SK-N-SH (cell line): ENCODE measurements around the gene SH3BGRL3. TPM values are rescaled to one million over a fixed set of nuclear protein-coding genes. Genes with fewer than 3 reads are reported as not detected.

Source experiments
- CTCF ChIA-PET: fragments of 300-600, 350-600 bp; formaldehyde crosslinking; extraction: SDS; loops from one replicate; lab custom pipeline; 2021; lab: Yijun Ruan, JAX
- POLR2A ChIA-PET: fragments of 350-600 bp; sonication (Branson Sonifier 250); formaldehyde crosslinking; extraction: SDS; loops from one replicate; lab custom pipeline; 2020; ENCODE audit warnings: antibody characterized with exemption, inconsistent platforms; lab: Yijun Ruan, JAX
- DNase-seq: peaks from one replicate; pipeline ENCODE4 v3.0.0; 2012
- H2AFZ ChIP-seq: fragments of 200-600 bp; sonication (generic); 2 replicates; pipeline ENCODE4 v1.8.1; 2016; ENCODE audit warnings: antibody characterized with exemption, mild to moderate bottlenecking, low read depth
- H3F3A ChIP-seq: fragments of 200-600 bp; sonication (generic); replicated peaks from 2 replicates; pipeline ENCODE3; 2016; ENCODE audit warnings: antibody characterized with exemption, mild to moderate bottlenecking; ENCODE audit not compliant: insufficient read depth
- H3K27ac ChIP-seq, 2 experiments: fragments of 200-500 bp in 1 of 2; fragments of 200-600 bp in 1 of 2; sonication (Bioruptor generic) in 1 of 2; sonication (generic), shearing (Covaris generic) in 1 of 2; 2 replicates each; pipeline versions ENCODE4 v1.5.1 to v1.6.1; 2014 to 2016; ENCODE audit warnings: low read depth in 2 of 2, inconsistent platforms in 1 of 2, low read length in 1 of 2, mild to moderate bottlenecking in 1 of 2, mixed read lengths in 1 of 2
- H3K27me3 ChIP-seq: fragments of 200-600 bp; sonication (generic), shearing (Covaris generic); 2 replicates; pipeline ENCODE4 v1.6.1; 2016; ENCODE audit warnings: mixed run types; ENCODE audit not compliant: insufficient read depth
- H3K36me3 ChIP-seq, 2 experiments: fragments of 200-500 bp in 1 of 2; fragments of 200-600 bp in 1 of 2; sonication (Bioruptor generic) in 1 of 2; sonication (generic) in 1 of 2; replicated peaks in 1 of 2; 2 replicates each; pipeline versions ENCODE3 to v1.5.1; 2014 to 2016; ENCODE audit warnings: low read length in 1 of 2, mild to moderate bottlenecking in 1 of 2; ENCODE audit not compliant: insufficient read depth in 2 of 2, control insufficient read depth in 1 of 2
- H3K4me1 ChIP-seq, 2 experiments: fragments of 200-500 bp in 1 of 2; fragments of 200-600 bp in 1 of 2; sonication (Bioruptor generic) in 1 of 2; sonication (generic), shearing (Covaris generic) in 1 of 2; 2 replicates each; pipeline versions ENCODE4 v1.5.1 to v1.6.1; 2014 to 2016; ENCODE audit warnings: low read depth in 1 of 2, low read length in 1 of 2, mixed run types in 1 of 2; ENCODE audit not compliant: insufficient read depth in 2 of 2, control insufficient read depth in 1 of 2
- H3K4me2 ChIP-seq: fragments of 200-600 bp; sonication (generic), shearing (Covaris generic); 2 replicates; pipeline ENCODE4 v1.6.1; 2017; ENCODE audit warnings: mixed run types
- H3K4me3 ChIP-seq, 2 experiments: fragments of 200-500 bp in 1 of 2; fragments of 200-600 bp in 1 of 2; sonication (Bioruptor generic) in 1 of 2; sonication (generic), shearing (Covaris generic) in 1 of 2; 2 replicates each; pipeline versions ENCODE4 v1.5.1 to v1.8.1; 2014 to 2016; ENCODE audit warnings: low read depth in 2 of 2, inconsistent platforms in 1 of 2, low read length in 1 of 2, mild to moderate bottlenecking in 1 of 2, mixed read lengths in 1 of 2, moderate library complexity in 1 of 2
- H3K79me2 ChIP-seq: fragments of 200-600 bp; sonication (generic); 2 replicates; pipeline ENCODE4 v1.8.1; 2017; ENCODE audit warnings: mild to moderate bottlenecking; ENCODE audit not compliant: insufficient read depth
- H3K9ac ChIP-seq: fragments of 200-600 bp; sonication (generic); 2 replicates; pipeline ENCODE4 v1.6.1; 2017; ENCODE audit warnings: mixed run types
- H3K9me2 ChIP-seq: fragments of 200-600 bp; sonication (generic); 2 replicates; pipeline ENCODE4 v1.6.1; 2017; ENCODE audit warnings: mixed run types
- H3K9me3 ChIP-seq: fragments of 200-600 bp; sonication (generic); 2 replicates; pipeline ENCODE4 v1.6.1; 2017; ENCODE audit warnings: mixed run types, mild to moderate bottlenecking, moderate library complexity
- H4K20me1 ChIP-seq: fragments of 200-600 bp; sonication (generic); 2 replicates; pipeline ENCODE4 v1.6.1; 2017; ENCODE audit warnings: mild to moderate bottlenecking, mixed run types; ENCODE audit not compliant: insufficient read depth
- CHD2 ChIP-seq: fragments of 150-350 bp; IDR thresholded peaks from 2 replicates; pipeline ENCODE4 v1.6.1; 2018; ENCODE audit warnings: low read length; ENCODE audit not compliant: partially characterized antibody
- ELF1 ChIP-seq: IDR thresholded peaks from 2 replicates; pipeline ENCODE4 v1.4.0; 2012
- EZH2phosphoT487 ChIP-seq: fragments of 200-600 bp; sonication (generic); IDR thresholded peaks from 2 replicates; pipeline ENCODE4 v1.6.1; 2017; ENCODE audit warnings: low read depth, mixed run types, mild to moderate bottlenecking, antibody characterized with exemption, moderate library complexity, borderline replicate concordance
- FOXJ3 ChIP-seq: sonication (generic); formaldehyde crosslinking; IDR thresholded peaks from 2 replicates; pipeline ENCODE4 v1.5.1; 2020; ENCODE audit warnings: mild to moderate bottlenecking, missing genetic modification reagents
- GABPA ChIP-seq: IDR thresholded peaks from 2 replicates; pipeline ENCODE4 v1.4.0; 2012; ENCODE audit warnings: low read depth, mild to moderate bottlenecking
- GATA2 ChIP-seq: sonication (generic); formaldehyde crosslinking; IDR thresholded peaks from 2 replicates; pipeline ENCODE4 v1.5.0; 2020; ENCODE audit warnings: mild to moderate bottlenecking, missing genetic modification reagents
- JUND ChIP-seq: IDR thresholded peaks from 2 replicates; pipeline ENCODE4 v1.4.0; 2012
- MAX ChIP-seq: IDR thresholded peaks from 2 replicates; pipeline ENCODE4 v1.4.0; 2012; ENCODE audit warnings: low read depth
- MEF2A ChIP-seq: IDR thresholded peaks from 2 replicates; pipeline ENCODE4 v1.4.0; 2012; ENCODE audit warnings: low read depth, borderline replicate concordance
- MXI1 ChIP-seq: IDR thresholded peaks from 2 replicates; pipeline ENCODE4 v1.6.1; 2012; ENCODE audit warnings: mild to moderate bottlenecking, low read depth, low read length, improper control_type of control experiment
- POLR2AphosphoS5 ChIP-seq: IDR thresholded peaks from 2 replicates; pipeline ENCODE4 v1.6.1; 2012; ENCODE audit warnings: low read depth, low read length
- RCOR1 ChIP-seq: fragments of 150-350 bp; IDR thresholded peaks from 2 replicates; pipeline ENCODE4 v1.6.1; 2017; ENCODE audit warnings: antibody characterized with exemption, low read length
- REST ChIP-seq: IDR thresholded peaks from 2 replicates; pipeline ENCODE4 v1.6.1; 2012; ENCODE audit warnings: mild to moderate bottlenecking, low read depth, low read length, moderate library complexity
- RFX5 ChIP-seq: IDR thresholded peaks from 2 replicates; pipeline ENCODE4 v1.6.1; 2012; ENCODE audit warnings: mild to moderate bottlenecking, improper control_type of control experiment, low read length
- SIN3A ChIP-seq: IDR thresholded peaks from 2 replicates; pipeline ENCODE4 v1.6.1; 2012; ENCODE audit warnings: low read depth, mild to moderate bottlenecking, low read length, moderate library complexity, borderline replicate concordance
- SMC3 ChIP-seq: IDR thresholded peaks from 2 replicates; pipeline ENCODE4 v1.6.1; 2012; ENCODE audit warnings: low read depth, low read length, improper control_type of control experiment
- TAF1 ChIP-seq: IDR thresholded peaks from 2 replicates; pipeline ENCODE4 v1.6.1; 2012; ENCODE audit warnings: low read depth, mild to moderate bottlenecking, low read length, moderate library complexity, borderline replicate concordance
- TCF12 ChIP-seq: IDR thresholded peaks from 2 replicates; pipeline ENCODE4 v1.4.0; 2012
- USF1 ChIP-seq: IDR thresholded peaks from 2 replicates; pipeline ENCODE4 v1.4.0; 2012; ENCODE audit warnings: low read depth, borderline replicate concordance
- YY1 ChIP-seq: IDR thresholded peaks from 2 replicates; pipeline ENCODE4 v1.4.0; 2012; ENCODE audit warnings: low read depth, mild to moderate bottlenecking
- WGBS: methylation state at CpG from one replicate; pipeline ENCODE4 v1.1.6; 2017; ENCODE audit warnings: low lambda C conversion rate; 5-methylcytosine and 5-hydroxymethylcytosine counted together
- polyA plus RNA-seq, 3 experiments: library from polyadenylated mRNA; depleted of rRNA; stranded (reverse); fragments of >200 nt; gene quantifications; 2 replicates each; pipeline ENCODE4 v1.2.3, GENCODE V29; 2012

The SH3BGRL3 gene
- polyA plus RNA-seq, 1 of the 3 experiments (the other 2 are of a cell fraction): 202 TPM

- Histone ChIP-seq H3K36me3 (no peaks in the 10 kb centered on the region), H3K27ac (no peak overlapping the region; a peak in 1 of 4 replicates), H3K9me2 (no peaks in the 10 kb centered on the region), H2AFZ (no peak overlapping the region), H3K9me3 (no peaks in the 10 kb centered on the region), H3K79me2 (peaks cover 8% of the 10 kb centered on the region; the same call in 1 of the 2 replicates), H3K4me2 (peak overlapping the region; percentile 19; the same call in 1 of the 2 replicates), H3K4me1 (peaks cover 0 to 9% of the 10 kb centered on the region in 2 experiments; a peak in 1 of 4 replicates), H3K27me3 (no peaks in the 10 kb centered on the region), H4K20me1 (no peaks in the 10 kb centered on the region), H3K4me3 (no peak overlapping the region), H3K9ac (no peak overlapping the region), H3F3A (no peaks in the 10 kb centered on the region)
- WGBS: 74% methylated on average over 7 of the region's 8 CpGs
- DNase-seq: no peak
- CTCF ChIA-PET: interaction anchor here (0.7 to 7.1 kb wide), 3 partner anchors 17 to 19 kb away, joined by 3 to 48 read pairs (median 13); no protein-coding TSS in a partner anchor
- POLR2A ChIA-PET: no interaction called here
- TF ChIP-seq EZH2phosphoT487 (no peak), TCF12 (no peak), MAX (no peak), MXI1 (no peak), RCOR1 (no peak), GATA2 (CRISPR knock-in tag) (no peak), JUND (no peak), SMC3 (no peak), GABPA (no peak), FOXJ3 (CRISPR knock-in tag) (no peak), SIN3A (no peak), REST (no peak), CHD2 (no peak), TAF1 (no peak), USF1 (no peak), YY1 (no peak), RFX5 (no peak), MEF2A (no peak), POLR2AphosphoS5 (no peak), ELF1 (no peak)
Observed at GRCh38 chr1:26302733-26303405, 23.0 kb downstream of the SH3BGRL3 start.
